ENCODE data around the gene SATB2. TPM values are rescaled to one million over a fixed set of nuclear protein-coding genes. Genes with fewer than 3 reads are reported as not detected.

Gene SATB2
- total RNA-seq, 1 experiment from 2014 or later: 3.0 TPM

DNA sequence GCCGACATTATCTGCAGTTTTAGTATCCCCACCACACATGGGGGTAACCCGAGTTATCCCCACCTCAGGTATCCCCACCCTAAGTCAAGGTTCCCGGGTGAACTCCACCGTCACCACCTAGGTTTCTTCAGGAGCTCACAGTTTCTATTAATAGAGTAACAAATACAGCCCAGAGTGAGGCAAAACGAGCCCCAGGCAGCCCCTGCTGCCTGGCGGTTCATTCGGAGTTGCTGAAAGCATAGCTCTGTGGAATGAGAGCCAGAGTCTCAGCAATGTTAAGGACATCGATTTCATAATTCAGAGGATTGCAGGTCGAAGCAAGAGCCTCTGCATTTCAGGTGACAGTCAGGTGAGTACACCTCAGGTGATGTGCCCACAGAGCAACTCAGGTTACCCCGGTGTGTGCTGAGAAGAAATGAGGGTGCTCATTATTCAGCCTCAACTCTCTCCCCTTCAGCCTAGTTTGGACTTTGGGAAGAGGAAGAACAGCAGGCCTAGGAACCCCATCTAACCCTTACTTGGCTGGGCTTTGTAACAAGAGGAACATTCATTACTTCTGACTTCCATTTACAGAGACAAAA lies 10.7 kb downstream of the SATB2 start:
- Histone ChIP-seq H2AFZ (ENCODE audit: low read length) (no peak overlapping the region), H3K4me2 (ENCODE audit: low read length) (no peak overlapping the region), H3K4me1 (ENCODE audit: insufficient read depth, low read length) (peaks cover 8% of the 10 kb centered on the region; the same call in 1 of the 2 replicates), H3K4me3 (ENCODE audit: low read length) (no peak overlapping the region), H3K9me3 (ENCODE audit: low read length) (no peaks in the 10 kb centered on the region), H3K79me2 (ENCODE audit: low read length) (no peaks in the 10 kb centered on the region), H3K9me2 (replicated peaks; ENCODE audit: low read length) (no peaks in the 10 kb centered on the region), H3K9ac (ENCODE audit: low read length) (no peak overlapping the region), H3F3A (ENCODE audit: low read length, unreplicated experiment) (no peaks in the 10 kb centered on the region), H3K27me3 (ENCODE audit: low read length) (no peaks in the 10 kb centered on the region), H4K20me1 (ENCODE audit: low read length) (no peaks in the 10 kb centered on the region), H3K36me3 (ENCODE audit: low read depth, low read length) (no peaks in the 10 kb centered on the region), H3K27ac (ENCODE audit: low read length) (no peak overlapping the region)
- BruUV-seq (replicated peaks): no TSS peak
- no peak for TF ChIP-seq EZH2phosphoT487 (IDR thresholded peaks at IDR 0.05; ENCODE audit: borderline replicate concordance, low read length)
- TF ChIP-seq, protein P1, sequence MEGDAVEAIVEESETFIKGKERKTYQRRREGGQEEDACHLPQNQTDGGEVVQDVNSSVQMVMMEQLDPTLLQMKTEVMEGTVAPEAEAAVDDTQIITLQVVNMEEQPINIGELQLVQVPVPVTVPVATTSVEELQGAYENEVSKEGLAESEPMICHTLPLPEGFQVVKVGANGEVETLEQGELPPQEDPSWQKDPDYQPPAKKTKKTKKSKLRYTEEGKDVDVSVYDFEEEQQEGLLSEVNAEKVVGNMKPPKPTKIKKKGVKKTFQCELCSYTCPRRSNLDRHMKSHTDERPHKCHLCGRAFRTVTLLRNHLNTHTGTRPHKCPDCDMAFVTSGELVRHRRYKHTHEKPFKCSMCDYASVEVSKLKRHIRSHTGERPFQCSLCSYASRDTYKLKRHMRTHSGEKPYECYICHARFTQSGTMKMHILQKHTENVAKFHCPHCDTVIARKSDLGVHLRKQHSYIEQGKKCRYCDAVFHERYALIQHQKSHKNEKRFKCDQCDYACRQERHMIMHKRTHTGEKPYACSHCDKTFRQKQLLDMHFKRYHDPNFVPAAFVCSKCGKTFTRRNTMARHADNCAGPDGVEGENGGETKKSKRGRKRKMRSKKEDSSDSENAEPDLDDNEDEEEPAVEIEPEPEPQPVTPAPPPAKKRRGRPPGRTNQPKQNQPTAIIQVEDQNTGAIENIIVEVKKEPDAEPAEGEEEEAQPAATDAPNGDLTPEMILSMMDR (conservative IDR thresholded peaks at IDR 0.05; ENCODE audit: low read depth, low read length): no peak
- POLR2A ChIA-PET (ENCODE audit: unreplicated experiment): no interaction called here
- CTCF ChIA-PET: no interaction called here
- ATAC-seq (no peak), DNase-seq (no peak)
- intact Hi-C loops (cut with micrococcal nuclease): no loop called here

GRCh38 chr2:199444749-199445148 lies 13.0 kb downstream of the SATB2 start:
- Histone ChIP-seq H3K27me3 (ENCODE audit: low read length) (no peaks in the 10 kb centered on the region), H3K36me3 (ENCODE audit: low read depth, low read length) (no peaks in the 10 kb centered on the region), H3K79me2 (ENCODE audit: low read length) (no peaks in the 10 kb centered on the region), H3K4me3 (ENCODE audit: low read length) (no peak overlapping the region), H3K9me3 (ENCODE audit: low read length) (no peaks in the 10 kb centered on the region), H2AFZ (ENCODE audit: low read length) (no peak overlapping the region), H3K9me2 (replicated peaks; ENCODE audit: low read length) (no peaks in the 10 kb centered on the region), H3K4me1 (ENCODE audit: insufficient read depth, low read length) (peaks cover 13% of the 10 kb centered on the region; the same call in 1 of the 2 replicates), H3K4me2 (ENCODE audit: low read length) (no peak overlapping the region), H3K9ac (ENCODE audit: low read length) (no peak overlapping the region), H3K27ac (ENCODE audit: low read length) (no peak overlapping the region), H4K20me1 (ENCODE audit: low read length) (no peaks in the 10 kb centered on the region), H3F3A (ENCODE audit: low read length, unreplicated experiment) (no peaks in the 10 kb centered on the region)
- ChIA-PET CTCF (no interaction called here), POLR2A (ENCODE audit: unreplicated experiment) (interaction anchor here (0.6 kb wide), 3 partner anchors 157 to 1929 kb away, joined by 3 to 4 read pairs (median 4); no protein-coding TSS in a partner anchor)
- no peak for TF ChIP-seq EZH2phosphoT487 (IDR thresholded peaks at IDR 0.05; ENCODE audit: borderline replicate concordance, low read length)
- DNase-seq (no peak), ATAC-seq (no peak)
- intact Hi-C loops (cut with micrococcal nuclease): no loop called here
- no TSS peak for BruUV-seq (replicated peaks)

GRCh38 chr2:199443589-199444130 lies 14.1 kb downstream of the SATB2 start:
- no peak overlapping the region for H3K27ac ChIP-seq (ENCODE audit: low read length)
- CTCF ChIA-PET: interaction anchor here (0.7 kb wide), 1 partner anchor 41 kb away, joined by 5 read pairs; no protein-coding TSS in a partner anchor

More at GRCh38 chr2:199443589-199444130, 14.1 kb downstream of the SATB2 start:
- no peaks in the 10 kb centered on the region for H3K79me2 ChIP-seq (ENCODE audit: low read length)
- BruUV-seq (replicated peaks): no TSS peak
- H3K36me3 ChIP-seq (ENCODE audit: low read depth, low read length): no peaks in the 10 kb centered on the region
- peak; percentile 46 for DNase-seq
- H3K9ac ChIP-seq (ENCODE audit: low read length): no peak overlapping the region
- no peak overlapping the region for H3K4me2 ChIP-seq (ENCODE audit: low read length)
- H3K9me2 ChIP-seq (replicated peaks; ENCODE audit: low read length): no peaks in the 10 kb centered on the region
- no peak for TF ChIP-seq EZH2phosphoT487 (IDR thresholded peaks at IDR 0.05; ENCODE audit: borderline replicate concordance, low read length)
- TF ChIP-seq, protein P1 (conservative IDR thresholded peaks at IDR 0.05; ENCODE audit: low read depth, low read length): no peak
- no peak for TF ChIP-seq EZH2 (IDR thresholded peaks at IDR 0.05; ENCODE audit: low read length, unreplicated experiment)
- peak; percentile 78 for ATAC-seq
- H3K9me3 ChIP-seq (ENCODE audit: low read length): no peaks in the 10 kb centered on the region
- no peaks in the 10 kb centered on the region for H4K20me1 ChIP-seq (ENCODE audit: low read length)
- H3F3A ChIP-seq (ENCODE audit: low read length, unreplicated experiment): no peaks in the 10 kb centered on the region
- no peak overlapping the region for H2AFZ ChIP-seq (ENCODE audit: low read length)
- intact Hi-C loops (cut with micrococcal nuclease): no loop called here
- H3K27me3 ChIP-seq (ENCODE audit: low read length): no peaks in the 10 kb centered on the region
- POLR2A ChIA-PET (ENCODE audit: unreplicated experiment): no interaction called here
- no peak overlapping the region for H3K4me3 ChIP-seq (ENCODE audit: low read length)
- peaks cover 13% of the 10 kb centered on the region; the same call in 1 of the 2 replicates for H3K4me1 ChIP-seq (ENCODE audit: insufficient read depth, low read length)
